Ectodermal cell (in vitro differentiated cells): Measurements from ENCODE around the gene MRAS.

Experiments used
- H3K27ac ChIP-seq: 2 replicates; pipeline ENCODE4 v1.7.0; 2013; ENCODE audit warnings: mild to moderate bottlenecking, low read depth, low read length; ENCODE audit not compliant: insufficient read depth, poor library complexity, severe bottlenecking
- H3K27me3 ChIP-seq: 2 replicates; pipeline ENCODE4 v1.7.0; 2013; ENCODE audit warnings: mild to moderate bottlenecking, low read length; ENCODE audit not compliant: insufficient read depth, control insufficient read depth, poor library complexity, severe bottlenecking
- H3K36me3 ChIP-seq: one replicate; pipeline ENCODE4 v1.7.0; 2013; ENCODE audit warnings: low read length; ENCODE audit not compliant: control insufficient read depth, insufficient read depth
- H3K4me1 ChIP-seq: one replicate; pipeline ENCODE4 v1.7.0; 2013; ENCODE audit warnings: low read length; ENCODE audit not compliant: control insufficient read depth, insufficient read depth
- H3K4me3 ChIP-seq: 2 replicates; pipeline ENCODE4 v1.7.0; 2013; ENCODE audit warnings: low read depth, low read length, control low read depth; ENCODE audit not compliant: insufficient read depth
- H3K9me3 ChIP-seq: 2 replicates; pipeline ENCODE4 v1.7.0; 2013; ENCODE audit warnings: mild to moderate bottlenecking, low read length, moderate library complexity; ENCODE audit not compliant: control insufficient read depth
- WGBS, 2 experiments: methylation state at CpG; one replicate each; pipeline ENCODE4 v1.1.7; 2013; ENCODE audit warnings: missing lambda C conversion rate in 2 of 2; 5-methylcytosine and 5-hydroxymethylcytosine counted together

Gene MRAS

GRCh38 chr3:138356730-138357405 lies 8.5 kb downstream of the MRAS start:
- Histone ChIP-seq H3K4me3 (no peak overlapping the region), H3K27ac (no peak overlapping the region), H3K27me3 (no peaks in the 10 kb centered on the region), H3K4me1 (peaks cover 17% of the 10 kb centered on the region), H3K36me3 (no peaks in the 10 kb centered on the region), H3K9me3 (no peaks in the 10 kb centered on the region)
- 61 to 63% methylated on average over 5 to 7 of the region's 7 CpGs for WGBS, 2 experiments

DNA sequence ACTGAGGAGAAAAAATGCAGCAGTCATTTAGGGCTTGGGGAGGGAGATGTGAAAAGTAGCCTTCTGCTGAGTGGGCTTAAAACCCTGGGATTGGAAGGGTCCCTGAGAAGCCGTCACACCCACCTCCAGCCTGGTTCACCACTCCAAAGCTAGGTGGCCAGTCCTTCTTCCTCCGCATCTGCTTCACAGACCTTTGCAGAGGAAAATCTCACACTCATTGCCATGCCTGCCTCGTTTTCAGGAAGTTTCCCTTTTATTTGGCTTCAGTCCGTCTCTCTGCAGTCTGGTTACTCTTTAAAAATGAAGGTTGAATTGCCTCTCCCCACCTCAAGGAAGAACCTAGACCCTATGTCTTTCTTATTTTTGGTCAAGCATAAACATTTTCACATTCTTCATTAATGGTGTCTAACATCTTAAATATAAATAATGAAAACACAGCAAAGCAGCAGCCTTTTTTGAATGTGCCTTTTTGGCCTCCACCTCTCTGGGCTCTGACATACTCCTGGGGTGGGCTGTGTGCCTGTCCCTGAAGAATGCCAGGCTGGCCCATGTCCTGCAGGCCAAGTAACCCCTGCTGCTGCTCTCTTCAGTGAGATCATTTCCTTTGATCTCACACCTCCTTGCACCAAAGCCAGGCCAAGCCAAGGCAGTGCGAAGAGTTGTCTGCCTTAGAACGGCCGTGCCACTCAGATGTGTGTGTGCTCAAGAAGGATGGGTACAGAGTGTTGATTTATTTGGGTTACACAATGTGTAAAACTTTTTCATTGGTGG lies 11.0 kb downstream of the MRAS start:
- H3K27ac ChIP-seq: no peak overlapping the region
- H3K4me1 ChIP-seq: peaks cover 17% of the 10 kb centered on the region
- no peaks in the 10 kb centered on the region for H3K9me3 ChIP-seq
- no peak overlapping the region for H3K4me3 ChIP-seq
- 86 to 92% methylated on average over 7 of the region's 7 CpGs for WGBS, 2 experiments
- no peaks in the 10 kb centered on the region for H3K27me3 ChIP-seq
- no peaks in the 10 kb centered on the region for H3K36me3 ChIP-seq

DNA sequence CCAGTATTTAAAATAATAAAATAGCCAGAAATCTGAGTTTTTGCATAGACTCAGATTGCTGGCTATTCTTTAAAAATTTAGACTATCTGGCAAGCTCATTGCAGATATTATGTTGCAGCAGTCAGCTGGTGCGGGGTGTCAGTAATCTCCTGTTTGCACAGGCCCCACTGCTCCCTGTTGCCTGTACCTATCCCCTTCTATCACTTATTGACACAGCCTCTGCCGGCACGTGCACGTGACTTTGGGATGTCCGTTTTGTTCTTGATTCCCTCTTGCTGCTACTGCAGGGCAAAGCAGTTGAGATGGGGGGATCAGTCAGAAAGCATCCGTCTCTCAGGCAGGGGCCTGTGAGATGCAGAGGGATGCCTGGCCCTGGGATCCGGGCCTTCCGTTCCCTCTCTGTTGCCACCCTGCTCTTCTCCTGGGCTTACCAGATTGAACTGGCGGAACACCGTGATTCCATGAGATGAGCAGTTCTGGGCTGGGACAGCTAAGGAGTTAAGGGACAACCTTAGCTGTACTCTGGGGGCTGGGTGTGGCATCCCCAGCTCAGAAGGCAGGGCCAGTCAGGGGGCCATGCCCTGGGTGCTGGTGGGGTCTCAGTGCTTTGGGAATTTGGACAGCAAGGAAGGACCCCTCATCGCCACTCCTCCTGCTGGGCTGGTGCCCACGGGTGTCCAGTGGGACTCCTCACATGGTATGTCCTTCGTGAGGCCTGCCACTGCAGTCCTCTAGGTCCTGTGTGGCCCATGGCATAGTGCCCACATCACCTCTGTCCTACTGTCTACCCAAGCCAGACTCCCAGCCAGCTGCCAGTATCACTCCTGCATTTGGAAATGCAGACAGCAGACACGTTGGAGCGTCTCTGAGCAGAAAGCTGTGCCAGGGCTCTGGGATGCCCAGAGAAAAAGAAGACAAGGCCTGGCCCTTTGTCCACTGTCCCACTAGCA lies 11.8 kb downstream of the MRAS start:
- Histone ChIP-seq H3K4me1 (peaks cover 17% of the 10 kb centered on the region), H3K27me3 (no peaks in the 10 kb centered on the region), H3K9me3 (no peaks in the 10 kb centered on the region), H3K36me3 (no peaks in the 10 kb centered on the region), H3K27ac (no peak overlapping the region), H3K4me3 (no peak overlapping the region)
- WGBS, 2 experiments: 95 to 96% methylated on average over 15 of the region's 15 CpGs

DNA sequence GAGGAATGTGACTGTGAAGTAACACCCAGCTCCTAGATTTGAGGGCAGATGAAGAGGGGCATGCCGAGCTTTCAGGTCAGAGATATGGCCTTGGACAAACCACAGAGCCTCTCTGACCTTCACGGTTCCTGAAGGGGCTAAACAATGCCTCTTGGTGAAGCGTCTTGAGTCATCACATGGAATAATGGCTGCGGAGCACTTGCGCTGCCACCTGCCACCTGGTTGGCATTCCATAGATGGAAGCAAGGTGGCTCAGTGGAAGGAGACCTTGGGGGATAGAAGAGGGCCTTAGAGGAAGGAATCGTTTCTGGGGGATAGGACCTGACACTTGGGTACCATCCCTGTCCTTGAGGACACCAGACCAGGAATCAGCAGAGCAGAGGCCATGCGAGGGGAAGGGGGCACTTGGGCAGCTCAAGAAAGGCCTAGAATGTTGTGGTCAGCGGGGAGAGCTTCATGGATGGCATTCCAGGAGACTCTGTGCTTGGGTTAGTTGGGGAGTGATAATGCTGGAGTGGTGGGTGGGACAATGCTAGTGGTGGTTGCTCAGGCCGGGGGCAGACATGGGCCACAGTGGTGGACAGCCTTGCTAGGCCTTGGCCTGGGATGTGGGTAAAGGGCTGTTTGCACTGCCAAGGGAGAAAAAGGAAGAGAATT lies 12.6 kb downstream of the MRAS start:
- Histone ChIP-seq H3K27me3 (no peaks in the 10 kb centered on the region), H3K27ac (no peak overlapping the region), H3K4me3 (no peak overlapping the region), H3K4me1 (peaks cover 17% of the 10 kb centered on the region), H3K9me3 (no peaks in the 10 kb centered on the region), H3K36me3 (no peaks in the 10 kb centered on the region)
- 93 to 96% methylated on average over 9 of the region's 9 CpGs for WGBS, 2 experiments

GRCh38 chr3:138361561-138361971 lies 13.2 kb downstream of the MRAS start:
- H3K27me3 ChIP-seq: no peaks in the 10 kb centered on the region
- no peaks in the 10 kb centered on the region for H3K36me3 ChIP-seq
- WGBS, 2 experiments: 93 to 96% methylated on average over 7 of the region's 7 CpGs
- no peak overlapping the region for H3K27ac ChIP-seq
- H3K4me3 ChIP-seq: no peak overlapping the region
- H3K9me3 ChIP-seq: no peaks in the 10 kb centered on the region
- H3K4me1 ChIP-seq: peaks cover 15% of the 10 kb centered on the region

- peaks cover 6% of the 10 kb centered on the region for H3K4me1 ChIP-seq
- H3K9me3 ChIP-seq: no peaks in the 10 kb centered on the region
- no peaks in the 10 kb centered on the region for H3K27me3 ChIP-seq
- H3K27ac ChIP-seq: no peak overlapping the region
- no peaks in the 10 kb centered on the region for H3K36me3 ChIP-seq
- H3K4me3 ChIP-seq: no peak overlapping the region
- 91% methylated on average over 7 of the region's 7 CpGs for WGBS, 2 experiments
Measured at GRCh38 chr3:138362538-138362937, 14.2 kb downstream of the MRAS start.

GRCh38 chr3:138363322-138363721 lies 14.9 kb downstream of the MRAS start:
- Histone ChIP-seq H3K4me1 (peaks cover 6% of the 10 kb centered on the region), H3K27me3 (no peaks in the 10 kb centered on the region), H3K36me3 (no peaks in the 10 kb centered on the region), H3K9me3 (no peaks in the 10 kb centered on the region), H3K27ac (no peak overlapping the region), H3K4me3 (no peak overlapping the region)
- 91 to 95% methylated on average over 4 of the region's 4 CpGs for WGBS, 2 experiments

DNA sequence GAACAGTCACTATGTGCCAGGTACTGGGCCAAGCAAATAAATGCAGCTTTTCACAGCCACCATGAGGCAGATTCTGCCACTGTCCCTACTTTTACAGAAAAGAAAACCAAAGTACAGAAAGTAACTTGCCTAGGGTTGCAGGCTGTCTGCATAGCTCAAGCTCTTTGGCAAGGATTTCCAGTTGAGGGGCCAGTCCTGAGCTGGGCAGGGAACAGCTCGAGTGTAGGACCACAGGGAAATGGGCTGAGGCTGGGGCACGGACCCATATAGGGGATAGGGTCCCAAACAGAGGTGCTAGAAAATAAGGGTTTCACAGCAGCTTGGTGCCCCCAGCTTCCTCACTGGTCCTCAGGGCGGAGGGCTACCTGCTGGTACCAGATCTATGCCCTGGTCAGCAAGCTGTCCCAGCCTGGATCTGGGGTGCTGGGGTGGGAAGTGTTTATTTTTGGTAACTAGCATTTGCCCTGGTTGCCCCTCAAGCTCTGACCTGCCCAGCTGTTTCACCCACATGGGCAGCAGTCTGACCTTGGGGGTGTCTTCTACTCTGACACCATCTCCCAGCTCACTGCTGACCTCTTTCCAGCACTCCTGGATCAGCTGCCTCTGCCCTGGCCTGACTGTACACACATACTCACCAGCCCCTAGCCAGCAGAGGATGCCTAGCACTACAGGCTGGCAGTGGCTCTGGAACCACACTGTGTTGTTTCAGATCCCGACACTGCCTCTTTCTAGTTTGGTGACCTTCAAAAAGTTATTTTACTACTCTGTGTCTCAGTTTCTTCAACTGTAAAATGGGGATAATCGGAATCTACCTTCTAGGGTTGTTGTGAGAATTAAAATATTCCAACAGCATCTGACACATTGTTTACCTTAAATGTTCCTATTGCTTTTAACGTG lies 16.2 kb downstream of the MRAS start:
- H3K9me3 ChIP-seq: no peaks in the 10 kb centered on the region

GRCh38 chr3:138365253-138365555 lies 16.8 kb downstream of the MRAS start:
- H3K4me1 ChIP-seq: peaks cover 6% of the 10 kb centered on the region
- 94 to 98% methylated on average over 4 of the region's 4 CpGs for WGBS, 2 experiments
- no peaks in the 10 kb centered on the region for H3K36me3 ChIP-seq
- H3K27me3 ChIP-seq: no peaks in the 10 kb centered on the region
- no peaks in the 10 kb centered on the region for H3K9me3 ChIP-seq
- no peak overlapping the region for H3K27ac ChIP-seq
- H3K4me3 ChIP-seq: no peak overlapping the region

More for the DNA sequence above, 16.2 kb downstream of the MRAS start:
- WGBS, 2 experiments: 88 to 93% methylated on average over 6 of the region's 6 CpGs
- no peaks in the 10 kb centered on the region for H3K36me3 ChIP-seq
- no peaks in the 10 kb centered on the region for H3K27me3 ChIP-seq
- peaks cover 6% of the 10 kb centered on the region for H3K4me1 ChIP-seq
- no peak overlapping the region for H3K27ac ChIP-seq
- H3K4me3 ChIP-seq: no peak overlapping the region
